ENCODE data around the gene MARCHF7.
"Not testable (repeated sequence)": the region's sequence is repeated elsewhere in the genome, so short reads cannot be mapped to it uniquely, and the experiment has no call there.

Gene MARCHF7

GRCh38 chr2:159720676-159721075, 8.4 kb downstream of the MARCHF7 start:
- no peak for DNase-seq

- DNase-seq, result no peak
Observed at GRCh38 chr2:159722580-159722979, 10.3 kb downstream of the MARCHF7 start.

GRCh38 chr2:159724795-159725572, 12.7 kb downstream of the MARCHF7 start:
- not testable (repeated sequence) for DNase-seq

- DNase-seq, result no peak
Observed at GRCh38 chr2:159725713-159726112, 13.4 kb downstream of the MARCHF7 start.

- no peak for DNase-seq
Observed at GRCh38 chr2:159728629-159729028, 16.3 kb downstream of the MARCHF7 start.

- DNase-seq, result no peak
Observed at GRCh38 chr2:159735648-159736047, 23.3 kb downstream of the MARCHF7 start.

- no peak for DNase-seq
Observed at GRCh38 chr2:159736048-159736447, 23.7 kb downstream of the MARCHF7 start.

- DNase-seq, result no peak
Observed at GRCh38 chr2:159737292-159737916, 25.1 kb downstream of the MARCHF7 start.

- DNase-seq, result no peak
Observed at GRCh38 chr2:159737917-159738296, 25.6 kb downstream of the MARCHF7 start.

- DNase-seq, result no peak
Observed at GRCh38 chr2:159738509-159739390, 26.4 kb downstream of the MARCHF7 start.

GRCh38 chr2:159742846-159743245, 30.5 kb downstream of the MARCHF7 start:
- no peak for DNase-seq

- DNase-seq, result no peak
Observed at GRCh38 chr2:159744363-159744762, 32.1 kb downstream of the MARCHF7 start.

GRCh38 chr2:159745237-159745636, 32.9 kb downstream of the MARCHF7 start:
- not testable (repeated sequence) for DNase-seq

- DNase-seq, result no peak
Observed at GRCh38 chr2:159748089-159748488, 35.8 kb downstream of the MARCHF7 start.

- no peak for DNase-seq
Observed at GRCh38 chr2:159750873-159751272, 38.6 kb downstream of the MARCHF7 start.

- DNase-seq, result no peak
Observed at GRCh38 chr2:159753797-159754196, 41.5 kb downstream of the MARCHF7 start.

- DNase-seq, result no peak
Observed at GRCh38 chr2:159755014-159755413, 42.7 kb downstream of the MARCHF7 start.

- DNase-seq, result no peak
Observed at GRCh38 chr2:159755788-159756187, 43.5 kb downstream of the MARCHF7 start.

- DNase-seq, result no peak
Observed at GRCh38 chr2:159758239-159758638, 45.9 kb downstream of the MARCHF7 start.

- no peak for DNase-seq
Observed at GRCh38 chr2:159758686-159759085, 46.4 kb downstream of the MARCHF7 start.

- no peak for DNase-seq
Observed at GRCh38 chr2:159759577-159759976, 47.3 kb downstream of the MARCHF7 start.

- no peak for DNase-seq
Observed at GRCh38 chr2:159760326-159760725, 48.0 kb downstream of the MARCHF7 start.

GRCh38 chr2:159762075-159762474, 49.8 kb downstream of the MARCHF7 start:
- no peak for DNase-seq

Measured in CD4-positive, alpha-beta T cell treated with Interleukin-17A for 4 hours (primary cell).